GM12878 (cell line): ENCODE measurements around the gene CYP1A2. TPM values are rescaled to one million over a fixed set of nuclear protein-coding genes. Genes with fewer than 3 reads are reported as not detected.
A peak's percentile ranks its signal among the peaks of the same experiment; 100 is the strongest.

Source experiments
- ATAC-seq: fragments of 200-7000 bp; cut with Tn5 transposase; 3 replicates; pipeline ENCODE4 v1.9.1; 2020; ENCODE audit warnings: mild to moderate bottlenecking, moderate library complexity
- BruUV-seq: library from RNA; stranded (reverse); fragments of 400-500 nt; replicated peaks from 2 replicates; lab custom pipeline; 2021; lab: Mats Ljungman, UMichigan
- CTCF ChIA-PET: fragments of 300-600 bp; sonication (Branson Sonifier 250); formaldehyde crosslinking; extraction: SDS; loops from one replicate; lab custom pipeline; 2021; ENCODE audit warnings: inconsistent platforms; lab: Yijun Ruan, JAX
- POLR2A ChIA-PET: fragments of 350-600 bp; formaldehyde crosslinking; extraction: SDS; loops from one replicate; lab custom pipeline; 2021; ENCODE audit warnings: inconsistent platforms; lab: Charles Lee
- RAD21 ChIA-PET: fragments of 300-600 bp; sonication (Branson Sonifier 250); formaldehyde crosslinking; loops from one replicate; lab custom pipeline; 2023; ENCODE audit warnings: antibody characterized with exemption; ENCODE audit not compliant: unreplicated experiment; lab: Charles Lee
- SMC1A ChIA-PET: fragments of 300-600 bp; sonication (Branson Sonifier 250); formaldehyde crosslinking; loops from one replicate; lab custom pipeline; 2023; ENCODE audit not compliant: unreplicated experiment, uncharacterized antibody; lab: Charles Lee
- DNase-seq: peaks from one replicate; pipeline ENCODE4 v3.0.0-alpha.2; 2011; ENCODE audit warnings: low read depth, low spot score
- FAIRE-seq: peaks from 3 replicates; lab custom pipeline; 2011; peaks lifted over from hg19 to GRCh38; lab: Jason Lieb, UNC
- H2AFZ ChIP-seq: 2 replicates; pipeline ENCODE4 v1.6.0; 2011; ENCODE audit warnings: low read depth, low read length, control low read depth; ENCODE audit not compliant: control insufficient read depth
- H3K27ac ChIP-seq: 2 replicates; pipeline ENCODE4 v1.5.1; 2011; ENCODE audit warnings: control low read depth; ENCODE audit not compliant: control insufficient read depth, insufficient read depth
- H3K27me3 ChIP-seq, 2 experiments: replicated peaks in 1 of 2; 2 replicates each; pipeline versions ENCODE4 v1.6.0 to v1.6.1; 2011; ENCODE audit warnings: low read length in 1 of 2; ENCODE audit not compliant: control insufficient read depth in 2 of 2, insufficient read depth in 2 of 2
- H3K36me3 ChIP-seq, 2 experiments: 2 replicates each; pipeline ENCODE4 v1.5.1; 2011; ENCODE audit warnings: low read length in 1 of 2; ENCODE audit not compliant: control insufficient read depth in 2 of 2, insufficient read depth in 2 of 2
- H3K4me1 ChIP-seq: 2 replicates; pipeline ENCODE4 v1.6.1; 2011; ENCODE audit warnings: mild to moderate bottlenecking, low read length, moderate library complexity, mixed read lengths; ENCODE audit not compliant: control insufficient read depth, insufficient read depth
- H3K4me2 ChIP-seq: 2 replicates; pipeline ENCODE4 v1.6.0; 2011; ENCODE audit warnings: control low read depth; ENCODE audit not compliant: control insufficient read depth, insufficient read depth
- H3K4me3 ChIP-seq: fragments of 200-600 bp; sonication (generic); 2 replicates; pipeline ENCODE4 v1.5.1; 2016
- H3K79me2 ChIP-seq: 2 replicates; pipeline ENCODE4 v1.6.0; 2011; ENCODE audit warnings: low read length; ENCODE audit not compliant: control insufficient read depth, insufficient read depth
- H3K9ac ChIP-seq: 2 replicates; pipeline ENCODE4 v1.8.0; 2011; ENCODE audit warnings: low read length, control low read depth, mixed read lengths; ENCODE audit not compliant: control insufficient read depth, insufficient read depth
- H3K9me3 ChIP-seq: replicated peaks from 3 replicates; pipeline ENCODE4 v1.5.1; 2011; ENCODE audit warnings: mild to moderate bottlenecking, low read length; ENCODE audit not compliant: control insufficient read depth, insufficient read depth
- H4K20me1 ChIP-seq: 2 replicates; pipeline ENCODE4 v1.6.0; 2011; ENCODE audit not compliant: control insufficient read depth, insufficient read depth
- EED ChIP-seq: sonication (generic); IDR thresholded peaks from 2 replicates; pipeline ENCODE4 v1.6.1; 2016; ENCODE audit warnings: antibody characterized with exemption, low read depth
- NR2C2 ChIP-seq: IDR thresholded peaks from 2 replicates; pipeline ENCODE4 v1.6.1; 2011; ENCODE audit warnings: borderline replicate concordance, low read depth; ENCODE audit not compliant: control insufficient read depth, insufficient read length
- PKNOX1 ChIP-seq: fragments of 450-650 bp; IDR thresholded peaks from 2 replicates; pipeline ENCODE4 v1.6.1; 2016; ENCODE audit warnings: mild to moderate bottlenecking
- POLR2AphosphoS5 ChIP-seq: IDR thresholded peaks from 2 replicates; pipeline ENCODE4 v1.6.1; 2011; ENCODE audit warnings: mild to moderate bottlenecking, low read length, inconsistent platforms
- REST ChIP-seq: IDR thresholded peaks from 2 replicates; pipeline ENCODE4 v1.6.1; 2012; ENCODE audit warnings: mild to moderate bottlenecking, low read depth, low read length
- SKIL ChIP-seq: fragments of 450-650 bp; IDR thresholded peaks from 2 replicates; pipeline ENCODE4 v1.6.1; 2017; ENCODE audit warnings: mild to moderate bottlenecking, low read depth, inconsistent platforms; ENCODE audit not compliant: poor library complexity, severe bottlenecking
- ZNF384 ChIP-seq: IDR thresholded peaks from 2 replicates; pipeline ENCODE4 v1.6.1; 2012; ENCODE audit warnings: low read depth, mild to moderate bottlenecking, low read length, improper control_type of control experiment, borderline replicate concordance
- ZNF687 ChIP-seq: fragments of 450-650 bp; IDR thresholded peaks from 2 replicates; pipeline ENCODE4 v1.6.1; 2017; ENCODE audit warnings: mild to moderate bottlenecking, moderate library complexity
- WGBS: methylation state at CpG from one replicate; pipeline ENCODE4 v1.1.6; 2016; ENCODE audit warnings: low lambda C conversion rate; ENCODE audit not compliant: insufficient replicate concordance, insufficient coverage; ENCODE audit errors: missing lambda C conversion rate; 5-methylcytosine and 5-hydroxymethylcytosine counted together
- in situ Hi-C: fragments of 300-500 bp; cut with MboI; formaldehyde crosslinking; loops from 9 replicates; pipeline ENCODE4 v1.14.3; 2018; ENCODE audit warnings: mixed read lengths
- intact Hi-C: fragments of 100-400 bp; cut with micrococcal nuclease; formaldehyde crosslinking; loops from one replicate; pipeline ENCODE4 v1.14.2; 2022; ENCODE audit not compliant: unreplicated experiment
- polyA plus RNA-seq, 11 experiments: library from polyadenylated mRNA; depleted of rRNA in 4 of 11; unstranded in 6 of 11; stranded (reverse) in 5 of 11; fragments of >200 nt; fragmentation: Nextera tagmentation in 4 of 11; fragmentation: Illumina TruSeq in 1 of 11; extraction: Ambion mirVana in 4 of 11; extraction: Trizol in 1 of 11; gene quantifications; 1 replicate in 1 of 11; 2 replicates in 10 of 11; pipeline versions ENCODE4 v1.2.1 to v1.2.3, GENCODE V29; 2011 to 2016; ENCODE audit warnings: inconsistent platforms in 2 of 11, missing spikeins in 2 of 11, low read depth in 1 of 11
- total RNA-seq, 4 experiments: library from RNA; depleted of rRNA in 3 of 4; stranded (reverse); fragments of >200 nt in 3 of 4; fragmentation: Illumina TruSeq in 1 of 4; extraction: Trizol in 1 of 4; gene quantifications; 2 replicates each; pipeline versions ENCODE4 v1.2.1 to v1.2.3, GENCODE V29; 2013 to 2021

The CYP1A2 gene
- total and polyA plus RNA-seq, 10 of the 15 experiments (the other 5 are each of a cell fraction or from before 2014, with no cell fraction given), result 0.03 to 0.09 (median 0.05) TPM; not detected in 7

- peak; percentile 49 for TF ChIP-seq NR2C2
- TF ChIP-seq ZNF687, result peak; percentile 31; the same call in 1 of the 2 replicates
- TF ChIP-seq ZNF384, result peak; percentile 43; the same call in 1 of the 2 replicates
- TF ChIP-seq EED, result peak; percentile 43
- 0 out of 2 replicates have a peak, but pooled peaks have one; percentile 27 for TF ChIP-seq POLR2AphosphoS5
Measured at GRCh38 chr15:74777769-74778598, 29.3 kb downstream of the CYP1A2 start (continued).

GRCh38 chr15:74778599-74778970 is 29.9 kb downstream of the CYP1A2 start:
- POLR2A ChIA-PET, result interaction anchor here (0.5 to 17.5 kb wide), 9 partner anchors 10 to 869 kb away, joined by 3 to 602 read pairs (median 6); partner anchors contain the start of genes ARID3B, CLK3, CSK and SNX33
- WGBS, result 70% methylated on average over 5 of the region's 5 CpGs
- H3K9me3 ChIP-seq, result no peaks in the 10 kb centered on the region
- intact Hi-C loops (no loop called here), in situ Hi-C loops (no loop called here)
- ATAC-seq (no peak), FAIRE-seq (no peak), DNase-seq (no peak)
- RAD21 ChIA-PET, result interaction anchor here (0.9 to 25.2 kb wide), 8 partner anchors 1 to 394 kb away, joined by 3 to 1186 read pairs (median 6); partner anchors contain the start of gene CSK
- SMC1A ChIA-PET, result interaction anchor here (1.2 to 17.6 kb wide), 5 partner anchors 7 to 172 kb away, joined by 3 to 811 read pairs (median 13); partner anchors contain the start of gene SCAMP2
- H3K36me3 ChIP-seq, result no peaks in the 10 kb centered on the region
- no peaks in the 10 kb centered on the region for H3K27me3 ChIP-seq
- no peak overlapping the region for H3K4me3 ChIP-seq
- CTCF ChIA-PET, result interaction anchor here (1.0 to 25.9 kb wide), 6 partner anchors 3 to 172 kb away, joined by 3 to 1288 read pairs (median 10); partner anchors contain the start of gene CSK
- peaks cover 79% of the 10 kb centered on the region for H3K4me1 ChIP-seq
- no peak overlapping the region; the same call in 1 of the 2 replicates for H3K9ac ChIP-seq
- peaks cover 37% of the 10 kb centered on the region for H3K79me2 ChIP-seq
- H4K20me1 ChIP-seq, result no peaks in the 10 kb centered on the region
- no peak overlapping the region for H2AFZ ChIP-seq
- no peak overlapping the region for H3K4me2 ChIP-seq
- no TSS peak for BruUV-seq
- H3K27ac ChIP-seq, result peak overlapping the region; percentile 96
- no peak for TF ChIP-seq REST
- TF ChIP-seq PKNOX1, result no peak
- no peak for TF ChIP-seq SKIL
